HEK293 (cell line): Measurements from ENCODE around the gene ELANE.

Experiments used
- CTCF ChIA-PET: fragments of 350-600 bp; formaldehyde crosslinking; extraction: SDS; loops from one replicate; lab custom pipeline; 2021; ENCODE audit warnings: antibody characterized with exemption; lab: Yijun Ruan, JAX
- POLR2A ChIA-PET: fragments of 300-600 bp; formaldehyde crosslinking; extraction: SDS; loops from one replicate; lab custom pipeline; 2020; ENCODE audit warnings: antibody characterized with exemption, inconsistent platforms; lab: Yijun Ruan, JAX
- H3K27ac ChIP-seq: fragments of 200-500 bp; sonication (Bioruptor generic); 2 replicates; pipeline ENCODE4 v1.5.1; 2014; ENCODE audit warnings: low read depth, low read length, control low read depth, inconsistent platforms; ENCODE audit errors: extremely low read depth
- H3K36me3 ChIP-seq, 2 experiments: fragments of 200-500 bp in 1 of 2; sonication (Bioruptor generic) in 1 of 2; 1 replicate in 1 of 2; 2 replicates in 1 of 2; pipeline ENCODE4 v1.5.1; 2014 to 2017; ENCODE audit warnings: inconsistent platforms in 2 of 2, low read length in 2 of 2; ENCODE audit not compliant: control insufficient read depth in 2 of 2, insufficient read depth in 1 of 2
- H3K4me1 ChIP-seq: fragments of 200-500 bp; sonication (Bioruptor generic); 2 replicates; pipeline ENCODE4 v1.5.1; 2014; ENCODE audit warnings: mild to moderate bottlenecking, low read length, inconsistent platforms; ENCODE audit not compliant: control insufficient read depth, insufficient read depth
- H3K4me3 ChIP-seq: 2 replicates; pipeline ENCODE4 v1.5.1; 2011; ENCODE audit warnings: low read depth, mild to moderate bottlenecking, control low read depth, low read length, moderate library complexity
- H3K9me3 ChIP-seq: fragments of 200-500 bp; sonication (Bioruptor generic); 2 replicates; pipeline ENCODE4 v1.5.1; 2014; ENCODE audit warnings: low read depth, low read length, inconsistent platforms; ENCODE audit not compliant: control insufficient read depth, insufficient read depth
- EGR2 ChIP-seq: fragments of 450-650 bp; formaldehyde crosslinking; IDR thresholded peaks from 2 replicates; pipeline ENCODE4 v1.5.1; 2016; ENCODE audit warnings: low read depth, missing biosample characterization, missing genetic modification characterization
- KLF7 ChIP-seq: fragments of 450-650 bp; formaldehyde crosslinking; IDR thresholded peaks from 2 replicates; pipeline ENCODE4 v1.5.1; 2016; ENCODE audit warnings: missing biosample characterization, missing genetic modification characterization, borderline replicate concordance
- MYNN ChIP-seq: fragments of 450-650 bp; formaldehyde crosslinking; IDR thresholded peaks from 2 replicates; pipeline ENCODE4 v1.5.1; 2016; ENCODE audit warnings: missing biosample characterization, missing genetic modification characterization, borderline replicate concordance
- ZBTB20 ChIP-seq: fragments of 450-650 bp; formaldehyde crosslinking; IDR thresholded peaks from 2 replicates; pipeline ENCODE4 v1.5.1; 2016; ENCODE audit warnings: missing biosample characterization, missing genetic modification characterization
- ZFP41 ChIP-seq: fragments of 450-650 bp; formaldehyde crosslinking; IDR thresholded peaks from 2 replicates; pipeline ENCODE4 v1.5.1; 2016; ENCODE audit warnings: missing biosample characterization, missing genetic modification characterization, borderline replicate concordance
- ZNF138 ChIP-seq: fragments of 450-650 bp; formaldehyde crosslinking; IDR thresholded peaks from 2 replicates; pipeline ENCODE4 v1.5.1; 2016; ENCODE audit warnings: missing biosample characterization, missing genetic modification characterization, borderline replicate concordance
- ZNF174 ChIP-seq: fragments of 450-650 bp; formaldehyde crosslinking; IDR thresholded peaks from 2 replicates; pipeline ENCODE4 v1.5.0; 2017; ENCODE audit warnings: missing biosample characterization, mild to moderate bottlenecking, missing genetic modification characterization
- ZNF175 ChIP-seq: fragments of 450-650 bp; formaldehyde crosslinking; IDR thresholded peaks from 2 replicates; pipeline ENCODE4 v1.5.1; 2016; ENCODE audit warnings: missing biosample characterization, missing genetic modification characterization
- ZNF211 ChIP-seq: fragments of 450-650 bp; formaldehyde crosslinking; IDR thresholded peaks from 2 replicates; pipeline ENCODE4 v1.5.1; 2016; ENCODE audit warnings: low read depth, missing biosample characterization, missing genetic modification characterization
- ZNF24 ChIP-seq: fragments of 450-650 bp; formaldehyde crosslinking; IDR thresholded peaks from 2 replicates; pipeline ENCODE4 v1.5.1; 2016; ENCODE audit warnings: missing biosample characterization, missing genetic modification characterization
- ZNF324 ChIP-seq: fragments of 450-650 bp; formaldehyde crosslinking; IDR thresholded peaks from 2 replicates; pipeline ENCODE4 v1.5.1; 2016; ENCODE audit warnings: missing biosample characterization, missing genetic modification characterization
- ZNF394 ChIP-seq: fragments of 450-650 bp; formaldehyde crosslinking; IDR thresholded peaks from 2 replicates; pipeline ENCODE4 v1.5.1; 2016; ENCODE audit warnings: missing biosample characterization, missing genetic modification characterization, mild to moderate bottlenecking, moderate library complexity, borderline replicate concordance
- ZNF426 ChIP-seq: fragments of 450-650 bp; formaldehyde crosslinking; IDR thresholded peaks from 2 replicates; pipeline ENCODE4 v1.5.1; 2017; ENCODE audit warnings: missing biosample characterization, missing genetic modification characterization, mild to moderate bottlenecking, inconsistent platforms, moderate library complexity
- ZNF664 ChIP-seq: fragments of 450-650 bp; formaldehyde crosslinking; IDR thresholded peaks from 2 replicates; pipeline ENCODE4 v1.5.1; 2016; ENCODE audit warnings: missing biosample characterization, missing genetic modification characterization
- TF ChIP-seq, protein P1 (sequence below): fragments of 450-650 bp; formaldehyde crosslinking; IDR thresholded peaks from 2 replicates; pipeline ENCODE4 v1.5.1; 2017; ENCODE audit warnings: missing biosample characterization, missing genetic modification characterization
- TF ChIP-seq, protein P2 (sequence below): fragments of 450-650 bp; formaldehyde crosslinking; IDR thresholded peaks from 2 replicates; pipeline ENCODE4 v1.5.1; 2016; ENCODE audit warnings: missing biosample characterization, missing genetic modification characterization
- TF ChIP-seq, protein P3 (sequence below): fragments of 450-650 bp; formaldehyde crosslinking; IDR thresholded peaks from 2 replicates; pipeline ENCODE4 v1.5.1; 2016; ENCODE audit warnings: missing biosample characterization, missing genetic modification characterization
- TF ChIP-seq, protein P4 (sequence below): fragments of 450-650 bp; formaldehyde crosslinking; IDR thresholded peaks from 2 replicates; pipeline ENCODE4 v1.5.1; 2016; ENCODE audit warnings: missing biosample characterization, missing genetic modification characterization

ELANE gene

GRCh38 chr19:867301-867793 lies 15.2 kb downstream of the ELANE start (continued):
- TF ChIP-seq, protein P1, sequence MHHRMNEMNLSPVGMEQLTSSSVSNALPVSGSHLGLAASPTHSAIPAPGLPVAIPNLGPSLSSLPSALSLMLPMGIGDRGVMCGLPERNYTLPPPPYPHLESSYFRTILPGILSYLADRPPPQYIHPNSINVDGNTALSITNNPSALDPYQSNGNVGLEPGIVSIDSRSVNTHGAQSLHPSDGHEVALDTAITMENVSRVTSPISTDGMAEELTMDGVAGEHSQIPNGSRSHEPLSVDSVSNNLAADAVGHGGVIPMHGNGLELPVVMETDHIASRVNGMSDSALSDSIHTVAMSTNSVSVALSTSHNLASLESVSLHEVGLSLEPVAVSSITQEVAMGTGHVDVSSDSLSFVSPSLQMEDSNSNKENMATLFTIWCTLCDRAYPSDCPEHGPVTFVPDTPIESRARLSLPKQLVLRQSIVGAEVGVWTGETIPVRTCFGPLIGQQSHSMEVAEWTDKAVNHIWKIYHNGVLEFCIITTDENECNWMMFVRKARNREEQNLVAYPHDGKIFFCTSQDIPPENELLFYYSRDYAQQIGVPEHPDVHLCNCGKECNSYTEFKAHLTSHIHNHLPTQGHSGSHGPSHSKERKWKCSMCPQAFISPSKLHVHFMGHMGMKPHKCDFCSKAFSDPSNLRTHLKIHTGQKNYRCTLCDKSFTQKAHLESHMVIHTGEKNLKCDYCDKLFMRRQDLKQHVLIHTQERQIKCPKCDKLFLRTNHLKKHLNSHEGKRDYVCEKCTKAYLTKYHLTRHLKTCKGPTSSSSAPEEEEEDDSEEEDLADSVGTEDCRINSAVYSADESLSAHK (tag by site-specific recombination), result no peak
- TF ChIP-seq ZNF174 (tag by site-specific recombination) (no peak), ZNF211 (tag by site-specific recombination) (no peak), ZNF664 (tag by site-specific recombination) (no peak), EGR2 (no peak), ZNF426 (tag by site-specific recombination) (no peak), ZNF324 (tag by site-specific recombination) (no peak), ZBTB20 (tag by site-specific recombination) (no peak), ZNF138 (tag by site-specific recombination) (no peak), KLF7 (tag by site-specific recombination) (no peak), MYNN (tag by site-specific recombination) (no peak), ZNF175 (tag by site-specific recombination) (no peak), ZNF24 (tag by site-specific recombination) (no peak), ZFP41 (no peak)
- TF ChIP-seq, protein P2, sequence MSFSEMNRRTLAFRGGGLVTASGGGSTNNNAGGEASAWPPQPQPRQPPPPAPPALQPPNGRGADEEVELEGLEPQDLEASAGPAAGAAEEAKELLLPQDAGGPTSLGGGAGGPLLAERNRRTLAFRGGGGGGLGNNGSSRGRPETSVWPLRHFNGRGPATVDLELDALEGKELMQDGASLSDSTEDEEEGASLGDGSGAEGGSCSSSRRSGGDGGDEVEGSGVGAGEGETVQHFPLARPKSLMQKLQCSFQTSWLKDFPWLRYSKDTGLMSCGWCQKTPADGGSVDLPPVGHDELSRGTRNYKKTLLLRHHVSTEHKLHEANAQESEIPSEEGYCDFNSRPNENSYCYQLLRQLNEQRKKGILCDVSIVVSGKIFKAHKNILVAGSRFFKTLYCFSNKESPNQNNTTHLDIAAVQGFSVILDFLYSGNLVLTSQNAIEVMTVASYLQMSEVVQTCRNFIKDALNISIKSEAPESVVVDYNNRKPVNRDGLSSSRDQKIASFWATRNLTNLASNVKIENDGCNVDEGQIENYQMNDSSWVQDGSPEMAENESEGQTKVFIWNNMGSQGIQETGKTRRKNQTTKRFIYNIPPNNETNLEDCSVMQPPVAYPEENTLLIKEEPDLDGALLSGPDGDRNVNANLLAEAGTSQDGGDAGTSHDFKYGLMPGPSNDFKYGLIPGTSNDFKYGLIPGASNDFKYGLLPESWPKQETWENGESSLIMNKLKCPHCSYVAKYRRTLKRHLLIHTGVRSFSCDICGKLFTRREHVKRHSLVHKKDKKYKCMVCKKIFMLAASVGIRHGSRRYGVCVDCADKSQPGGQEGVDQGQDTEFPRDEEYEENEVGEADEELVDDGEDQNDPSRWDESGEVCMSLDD (tag by site-specific recombination), result 0 out of 2 replicates have a peak, but pooled peaks have one; percentile 21
- TF ChIP-seq, protein P3, sequence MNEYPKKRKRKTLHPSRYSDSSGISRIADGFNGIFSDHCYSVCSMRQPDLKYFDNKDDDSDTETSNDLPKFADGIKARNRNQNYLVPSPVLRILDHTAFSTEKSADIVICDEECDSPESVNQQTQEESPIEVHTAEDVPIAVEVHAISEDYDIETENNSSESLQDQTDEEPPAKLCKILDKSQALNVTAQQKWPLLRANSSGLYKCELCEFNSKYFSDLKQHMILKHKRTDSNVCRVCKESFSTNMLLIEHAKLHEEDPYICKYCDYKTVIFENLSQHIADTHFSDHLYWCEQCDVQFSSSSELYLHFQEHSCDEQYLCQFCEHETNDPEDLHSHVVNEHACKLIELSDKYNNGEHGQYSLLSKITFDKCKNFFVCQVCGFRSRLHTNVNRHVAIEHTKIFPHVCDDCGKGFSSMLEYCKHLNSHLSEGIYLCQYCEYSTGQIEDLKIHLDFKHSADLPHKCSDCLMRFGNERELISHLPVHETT, result no peak
- TF ChIP-seq, all 188 proteins: peak for 15

- CTCF ChIA-PET, result no interaction called here
- POLR2A ChIA-PET, result interaction anchor here (0.5 kb wide), 1 partner anchor 51 kb away, joined by 5 read pairs; no protein-coding TSS in a partner anchor
- no peak overlapping the region for H3K4me3 ChIP-seq
- no peak overlapping the region for H3K27ac ChIP-seq
- peaks cover 7 to 38% of the 10 kb centered on the region in 2 experiments; a peak in 2 of 3 replicates for H3K36me3 ChIP-seq
- no peaks in the 10 kb centered on the region; the same call in 1 of the 2 replicates for H3K4me1 ChIP-seq
- H3K9me3 ChIP-seq, result no peaks in the 10 kb centered on the region
- TF ChIP-seq, protein P4, sequence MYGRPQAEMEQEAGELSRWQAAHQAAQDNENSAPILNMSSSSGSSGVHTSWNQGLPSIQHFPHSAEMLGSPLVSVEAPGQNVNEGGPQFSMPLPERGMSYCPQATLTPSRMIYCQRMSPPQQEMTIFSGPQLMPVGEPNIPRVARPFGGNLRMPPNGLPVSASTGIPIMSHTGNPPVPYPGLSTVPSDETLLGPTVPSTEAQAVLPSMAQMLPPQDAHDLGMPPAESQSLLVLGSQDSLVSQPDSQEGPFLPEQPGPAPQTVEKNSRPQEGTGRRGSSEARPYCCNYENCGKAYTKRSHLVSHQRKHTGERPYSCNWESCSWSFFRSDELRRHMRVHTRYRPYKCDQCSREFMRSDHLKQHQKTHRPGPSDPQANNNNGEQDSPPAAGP (tag by site-specific recombination), result no peak
- TF ChIP-seq ZNF394 (tag by site-specific recombination), result peak; percentile 96
Measured at GRCh38 chr19:867855-868457, 15.9 kb downstream of the ELANE start.
